HepG2 (cell line): Measurements from ENCODE around the gene ZBED5. TPM values are rescaled to one million over a fixed set of nuclear protein-coding genes. Genes with fewer than 3 reads are reported as not detected.

Experiments
- AKAP8 ChIP-seq: sonication (generic); formaldehyde crosslinking; IDR thresholded peaks from 2 replicates; pipeline ENCODE4 v1.5.1; 2020; ENCODE audit warnings: mild to moderate bottlenecking, missing genetic modification reagents
- CAMTA2 ChIP-seq: sonication (generic); formaldehyde crosslinking; IDR thresholded peaks from 2 replicates; pipeline ENCODE4 v1.4.0; 2020; ENCODE audit warnings: mild to moderate bottlenecking, missing genetic modification reagents, borderline replicate concordance
- ELF4 ChIP-seq: sonication (generic); formaldehyde crosslinking; IDR thresholded peaks from 2 replicates; pipeline ENCODE4 v1.5.0; 2020; ENCODE audit warnings: missing genetic modification reagents, mild to moderate bottlenecking, moderate library complexity, borderline replicate concordance
- KDM5B ChIP-seq: sonication (generic); formaldehyde crosslinking; IDR thresholded peaks from 2 replicates; pipeline ENCODE4 v1.4.0; 2020; ENCODE audit warnings: missing genetic modification reagents, mild to moderate bottlenecking, borderline replicate concordance
- SAFB2 ChIP-seq: sonication (generic); formaldehyde crosslinking; IDR thresholded peaks from 2 replicates; pipeline ENCODE4 v1.5.1; 2020; ENCODE audit warnings: missing genetic modification reagents, low read depth, mild to moderate bottlenecking, borderline replicate concordance
- TBX3 ChIP-seq: fragments of 450-650 bp; IDR thresholded peaks from 2 replicates; pipeline ENCODE4 v1.6.1; 2017; ENCODE audit warnings: antibody characterized with exemption, mild to moderate bottlenecking, inconsistent platforms, borderline replicate concordance
- TOPORS ChIP-seq: sonication (generic); formaldehyde crosslinking; IDR thresholded peaks from 2 replicates; pipeline ENCODE4 v1.8.0; 2023; ENCODE audit warnings: mild to moderate bottlenecking, missing genetic modification reagents
- U2AF2 ChIP-seq: fragments of 200-400 bp; formaldehyde crosslinking; IDR thresholded peaks from 2 replicates; pipeline ENCODE4 v1.6.1; 2017; ENCODE audit warnings: low read depth, mild to moderate bottlenecking, low read length
- ZNF580 ChIP-seq: IDR thresholded peaks from 2 replicates; pipeline ENCODE4 v1.6.1; 2016; ENCODE audit warnings: low read depth, borderline replicate concordance
- ZNF589 ChIP-seq: sonication (generic); formaldehyde crosslinking; conservative IDR thresholded peaks from 2 replicates; pipeline ENCODE4 v1.8.0; 2022; ENCODE audit warnings: mild to moderate bottlenecking, moderate library complexity, missing genetic modification reagents
- ZNF670 ChIP-seq: sonication (generic); formaldehyde crosslinking; IDR thresholded peaks from 2 replicates; pipeline ENCODE4 v1.8.0; 2022; ENCODE audit warnings: mild to moderate bottlenecking, missing genetic modification reagents, borderline replicate concordance
- ZNF776 ChIP-seq: sonication (generic); formaldehyde crosslinking; IDR thresholded peaks from 2 replicates; pipeline ENCODE4 v1.4.0; 2020; ENCODE audit warnings: mild to moderate bottlenecking, missing genetic modification reagents
- ZNF777 ChIP-seq: sonication (generic); formaldehyde crosslinking; IDR thresholded peaks from 2 replicates; pipeline ENCODE4 v1.4.0; 2020; ENCODE audit warnings: missing genetic modification reagents
- ZNF790 ChIP-seq: sonication (generic); formaldehyde crosslinking; IDR thresholded peaks from 2 replicates; pipeline ENCODE4 v1.8.0; 2022; ENCODE audit warnings: missing genetic modification reagents, mild to moderate bottlenecking, borderline replicate concordance
- polyA plus RNA-seq, 8 experiments: library from polyadenylated mRNA; depleted of rRNA in 3 of 8; stranded (reverse) in 7 of 8; unstranded in 1 of 8; fragments of >200 nt; fragmentation: Illumina TruSeq in 4 of 8; extraction: Trizol in 4 of 8; gene quantifications; 2 replicates each; pipeline versions ENCODE4 v1.2.1 to v1.2.3, GENCODE V29; 2011 to 2016; ENCODE audit warnings: low read depth in 4 of 8, missing spikeins in 1 of 8, mixed read lengths in 1 of 8; ENCODE audit not compliant: insufficient read depth in 1 of 8
- total RNA-seq, 5 experiments: library from RNA; depleted of rRNA; stranded (reverse); fragments of >200 nt; fragmentation: Illumina TruSeq; extraction: Trizol; gene quantifications; 2 replicates each; pipeline ENCODE4 v1.2.3, GENCODE V29; 2016; ENCODE audit warnings: low read depth in 1 of 5
- TF ChIP-seq, protein P1 (sequence below): sonication (generic); formaldehyde crosslinking; IDR thresholded peaks from 2 replicates; pipeline ENCODE4 v1.5.1; 2020; ENCODE audit warnings: mild to moderate bottlenecking, missing genetic modification reagents
- TF ChIP-seq, protein P2 (sequence below), 2 experiments: sonication (generic) in 1 of 2; formaldehyde crosslinking in 1 of 2; IDR thresholded peaks; 2 replicates each; pipeline versions ENCODE4 v1.4.0 to v1.6.1; 2018 to 2020; ENCODE audit warnings: missing genetic modification reagents in 2 of 2, borderline replicate concordance in 1 of 2, low read depth in 1 of 2, mild to moderate bottlenecking in 1 of 2, missing biosample characterization in 1 of 2
- TF ChIP-seq, protein P3 (sequence below): IDR thresholded peaks from 2 replicates; pipeline ENCODE4 v1.6.1; 2012; ENCODE audit warnings: inconsistent platforms
- TF ChIP-seq, protein P4 (sequence below): sonication (generic); formaldehyde crosslinking; IDR thresholded peaks from 2 replicates; pipeline ENCODE4 v1.4.0; 2020; ENCODE audit warnings: mild to moderate bottlenecking, missing genetic modification reagents
- TF ChIP-seq, protein P5 (sequence below): sonication (generic); formaldehyde crosslinking; IDR thresholded peaks from 2 replicates; pipeline ENCODE4 v1.9.0; 2022; ENCODE audit warnings: missing genetic modification reagents, mild to moderate bottlenecking, borderline replicate concordance
- TF ChIP-seq, protein P6 (sequence below): sonication (generic); formaldehyde crosslinking; IDR thresholded peaks from 2 replicates; pipeline ENCODE4 v1.8.1; 2023; ENCODE audit warnings: mild to moderate bottlenecking, moderate library complexity, missing genetic modification reagents

ZBED5 gene
- total and polyA plus RNA-seq, 2 of the 13 experiments (the other 11 are each of a cell fraction or from before 2014, with no cell fraction given) = 18.2 to 38.6 TPM

DNA sequence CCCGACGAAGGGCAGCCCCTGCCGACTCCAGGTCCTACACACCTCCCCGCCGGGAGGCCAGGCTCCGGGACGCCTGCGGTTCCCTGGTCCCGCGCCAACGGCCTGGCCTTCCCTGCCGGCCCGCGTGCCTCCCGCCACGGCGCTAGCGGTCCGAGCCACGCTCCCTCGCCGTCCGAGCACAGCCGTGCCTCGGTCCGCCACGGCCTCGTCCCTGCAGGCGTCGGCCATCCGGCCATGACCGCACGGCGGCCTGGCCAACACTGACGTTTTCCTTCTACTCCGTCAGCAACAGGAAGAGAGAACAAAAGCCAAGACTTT, 49.7 kb downstream of the ZBED5 start (continued):
- TF ChIP-seq ZNF580 (CRISPR knock-in tag) (no peak), ZNF790 (CRISPR knock-in tag) (no peak; the same call in 1 of the 2 replicates), TBX3 (no peak), ELF4 (CRISPR knock-in tag) (no peak), SAFB2 (CRISPR knock-in tag) (0 out of 2 replicates have a peak, but pooled peaks have one; percentile 44), U2AF2 (no peak), ZNF670 (CRISPR knock-in tag) (no peak; the same call in 1 of the 2 replicates), ZNF776 (CRISPR knock-in tag) (peak; percentile 89; the same call in 1 of the 2 replicates), KDM5B (CRISPR knock-in tag) (peak; percentile 36; the same call in 1 of the 2 replicates), AKAP8 (CRISPR knock-in tag) (0 out of 2 replicates have a peak, but pooled peaks have one; percentile 30), ZNF777 (CRISPR knock-in tag) (peak; percentile 38; the same call in 1 of the 2 replicates), ZNF589 (0 out of 2 replicates have a peak, but pooled peaks have one; percentile 12), CAMTA2 (CRISPR knock-in tag) (peak; percentile 55; the same call in 1 of the 2 replicates), TOPORS (0 out of 2 replicates have a peak, but pooled peaks have one; percentile 20)
- TF ChIP-seq, protein P1, sequence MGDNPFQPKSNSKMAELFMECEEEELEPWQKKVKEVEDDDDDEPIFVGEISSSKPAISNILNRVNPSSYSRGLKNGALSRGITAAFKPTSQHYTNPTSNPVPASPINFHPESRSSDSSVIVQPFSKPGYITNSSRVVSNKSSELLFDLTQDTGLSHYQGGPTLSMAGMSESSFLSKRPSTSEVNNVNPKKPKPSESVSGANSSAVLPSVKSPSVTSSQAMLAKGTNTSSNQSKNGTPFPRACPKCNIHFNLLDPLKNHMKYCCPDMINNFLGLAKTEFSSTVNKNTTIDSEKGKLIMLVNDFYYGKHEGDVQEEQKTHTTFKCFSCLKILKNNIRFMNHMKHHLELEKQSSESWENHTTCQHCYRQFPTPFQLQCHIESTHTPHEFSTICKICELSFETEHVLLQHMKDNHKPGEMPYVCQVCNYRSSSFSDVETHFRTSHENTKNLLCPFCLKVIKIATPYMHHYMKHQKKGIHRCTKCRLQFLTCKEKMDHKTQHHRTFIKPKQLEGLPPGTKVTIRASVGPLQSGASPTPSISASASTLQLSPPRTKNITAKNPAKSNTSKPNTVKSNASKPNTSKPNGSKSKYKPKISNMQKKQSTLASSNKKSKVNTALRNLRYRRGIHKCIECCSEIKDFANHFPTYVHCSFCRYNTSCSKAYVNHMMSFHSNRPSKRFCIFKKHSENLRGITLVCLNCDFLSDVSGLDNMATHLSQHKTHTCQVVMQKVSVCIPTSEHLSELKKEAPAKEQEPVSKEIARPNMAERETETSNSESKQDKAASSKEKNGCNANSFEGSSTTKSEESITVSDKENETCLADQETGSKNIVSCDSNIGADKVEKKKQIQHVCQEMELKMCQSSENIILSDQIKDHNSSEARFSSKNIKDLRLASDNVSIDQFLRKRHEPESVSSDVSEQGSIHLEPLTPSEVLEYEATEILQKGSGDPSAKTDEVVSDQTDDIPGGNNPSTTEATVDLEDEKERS (CRISPR knock-in tag) = no peak
- TF ChIP-seq, protein P2, sequence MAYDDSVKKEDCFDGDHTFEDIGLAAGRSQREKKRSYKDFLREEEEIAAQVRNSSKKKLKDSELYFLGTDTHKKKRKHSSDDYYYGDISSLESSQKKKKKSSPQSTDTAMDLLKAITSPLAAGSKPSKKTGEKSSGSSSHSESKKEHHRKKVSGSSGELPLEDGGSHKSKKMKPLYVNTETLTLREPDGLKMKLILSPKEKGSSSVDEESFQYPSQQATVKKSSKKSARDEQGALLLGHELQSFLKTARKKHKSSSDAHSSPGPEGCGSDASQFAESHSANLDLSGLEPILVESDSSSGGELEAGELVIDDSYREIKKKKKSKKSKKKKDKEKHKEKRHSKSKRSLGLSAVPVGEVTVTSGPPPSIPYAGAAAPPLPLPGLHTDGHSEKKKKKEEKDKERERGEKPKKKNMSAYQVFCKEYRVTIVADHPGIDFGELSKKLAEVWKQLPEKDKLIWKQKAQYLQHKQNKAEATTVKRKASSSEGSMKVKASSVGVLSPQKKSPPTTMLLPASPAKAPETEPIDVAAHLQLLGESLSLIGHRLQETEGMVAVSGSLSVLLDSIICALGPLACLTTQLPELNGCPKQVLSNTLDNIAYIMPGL (CRISPR knock-in tag; IDR thresholded peaks at IDR 0.05; ENCODE audit: borderline replicate concordance in 1 of 2, low read depth in 1 of 2) = peak in 1 of 2 experiments; percentile 25; a peak in 1 of 4 replicates
- TF ChIP-seq, protein P3, sequence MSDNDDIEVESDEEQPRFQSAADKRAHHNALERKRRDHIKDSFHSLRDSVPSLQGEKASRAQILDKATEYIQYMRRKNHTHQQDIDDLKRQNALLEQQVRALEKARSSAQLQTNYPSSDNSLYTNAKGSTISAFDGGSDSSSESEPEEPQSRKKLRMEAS = 0 out of 2 replicates have a peak, but pooled peaks have one; percentile 2
- TF ChIP-seq, protein P4, sequence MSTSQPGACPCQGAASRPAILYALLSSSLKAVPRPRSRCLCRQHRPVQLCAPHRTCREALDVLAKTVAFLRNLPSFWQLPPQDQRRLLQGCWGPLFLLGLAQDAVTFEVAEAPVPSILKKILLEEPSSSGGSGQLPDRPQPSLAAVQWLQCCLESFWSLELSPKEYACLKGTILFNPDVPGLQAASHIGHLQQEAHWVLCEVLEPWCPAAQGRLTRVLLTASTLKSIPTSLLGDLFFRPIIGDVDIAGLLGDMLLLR (CRISPR knock-in tag) = peak; percentile 68; the same call in 1 of the 2 replicates
- TF ChIP-seq, protein P5, sequence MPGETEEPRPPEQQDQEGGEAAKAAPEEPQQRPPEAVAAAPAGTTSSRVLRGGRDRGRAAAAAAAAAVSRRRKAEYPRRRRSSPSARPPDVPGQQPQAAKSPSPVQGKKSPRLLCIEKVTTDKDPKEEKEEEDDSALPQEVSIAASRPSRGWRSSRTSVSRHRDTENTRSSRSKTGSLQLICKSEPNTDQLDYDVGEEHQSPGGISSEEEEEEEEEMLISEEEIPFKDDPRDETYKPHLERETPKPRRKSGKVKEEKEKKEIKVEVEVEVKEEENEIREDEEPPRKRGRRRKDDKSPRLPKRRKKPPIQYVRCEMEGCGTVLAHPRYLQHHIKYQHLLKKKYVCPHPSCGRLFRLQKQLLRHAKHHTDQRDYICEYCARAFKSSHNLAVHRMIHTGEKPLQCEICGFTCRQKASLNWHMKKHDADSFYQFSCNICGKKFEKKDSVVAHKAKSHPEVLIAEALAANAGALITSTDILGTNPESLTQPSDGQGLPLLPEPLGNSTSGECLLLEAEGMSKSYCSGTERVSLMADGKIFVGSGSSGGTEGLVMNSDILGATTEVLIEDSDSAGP (CRISPR knock-in tag) = peak; percentile 57; the same call in 1 of the 2 replicates
- TF ChIP-seq, protein P6, sequence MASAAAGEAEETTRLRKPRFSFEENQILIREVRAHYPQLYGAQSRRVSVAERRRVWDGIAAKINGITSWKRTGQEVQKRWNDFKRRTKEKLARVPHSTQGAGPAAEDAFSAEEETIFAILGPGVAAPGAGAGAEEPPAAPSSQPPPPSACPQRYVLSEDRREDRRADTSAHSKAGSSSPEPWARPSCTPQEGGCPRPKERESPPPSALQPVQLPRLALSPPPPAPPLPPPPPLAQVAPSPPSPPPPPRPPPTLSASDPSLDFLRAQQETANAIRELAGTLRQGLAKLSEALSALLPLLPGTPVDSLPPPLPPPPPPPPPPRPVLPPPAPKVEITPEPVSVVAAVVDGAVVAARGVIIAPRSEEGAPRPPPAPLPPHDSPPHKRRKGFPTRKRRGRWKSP (CRISPR knock-in tag) = no peak
